GM19324 (cell line): ENCODE measurements around the gene TMC1.
"Not testable (repeated sequence)": the region's sequence is repeated elsewhere in the genome, so short reads cannot be mapped to it uniquely, and the experiment has no call there.

Experiments used
- ATAC-seq: cut with Tn5 transposase; IDR thresholded peaks from one replicate; pipeline ENCODE4 v1.9.1; 2021; ENCODE audit warnings: mild to moderate bottlenecking, moderate library complexity; ENCODE audit not compliant: unreplicated experiment, low FRiP score

The TMC1 gene

DNA sequence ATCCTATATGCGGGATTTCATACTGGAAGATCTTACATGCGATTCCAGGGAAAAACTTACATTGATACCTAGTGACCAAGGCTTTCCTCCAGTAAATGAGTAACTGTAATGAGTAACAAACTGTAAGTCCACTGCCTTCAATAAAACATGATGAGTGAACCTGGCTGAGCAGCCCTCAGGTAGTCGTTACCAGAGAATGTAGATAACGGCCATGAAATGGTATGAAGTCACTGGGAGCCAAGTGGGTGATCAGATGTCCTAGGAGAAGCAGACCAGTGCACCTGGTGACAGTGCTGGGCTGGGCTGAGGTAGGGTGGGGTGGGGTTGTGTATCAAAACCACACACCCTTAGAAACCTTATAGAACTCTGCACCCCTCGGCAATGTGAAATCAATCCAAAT is 227.9 kb downstream of the TMC1 start:
- no peak for ATAC-seq

GRCh38 chr9:72751541-72751940 is 230.1 kb downstream of the TMC1 start:
- ATAC-seq, result no peak

GRCh38 chr9:72753266-72753893 is 232.0 kb downstream of the TMC1 start:
- no peak for ATAC-seq

DNA sequence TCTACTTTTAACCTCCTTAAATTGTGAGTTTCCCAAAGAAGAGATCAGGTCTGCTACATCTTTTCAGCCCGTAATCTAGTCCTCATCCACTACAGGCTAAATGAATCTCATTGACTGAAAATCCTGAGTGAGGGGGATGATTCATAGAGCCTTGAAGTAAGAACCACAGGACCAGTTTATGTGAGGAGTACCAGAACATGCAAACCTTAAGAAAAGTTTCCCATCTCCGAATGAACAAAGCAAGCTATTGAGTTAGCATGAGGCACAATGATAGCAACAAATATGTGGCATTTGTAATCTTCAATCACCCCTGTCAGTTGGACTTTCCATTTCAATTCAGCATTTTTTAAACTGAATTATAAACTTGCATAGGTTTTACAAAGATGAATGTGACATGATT is 234.4 kb downstream of the TMC1 start:
- no peak for ATAC-seq

DNA sequence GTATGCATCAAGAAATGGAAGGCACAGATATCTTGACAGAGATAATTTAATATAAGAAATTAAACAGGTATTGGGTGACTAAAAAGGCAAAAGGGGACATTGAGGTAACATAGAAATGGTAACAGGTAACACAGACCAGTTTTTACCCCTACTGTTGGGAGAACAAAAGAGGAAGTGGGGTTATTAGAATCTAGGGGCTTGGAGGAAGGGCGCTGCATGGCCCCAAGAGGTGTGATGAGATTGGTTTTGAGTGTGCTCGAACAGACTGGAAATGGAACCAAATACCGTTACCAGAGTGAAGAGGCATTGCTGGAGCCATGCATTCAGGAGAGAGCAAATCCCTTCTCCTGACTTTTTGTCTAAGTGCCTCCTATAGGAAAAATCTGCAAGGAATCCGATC is 237.5 kb downstream of the TMC1 start:
- no peak for ATAC-seq

DNA sequence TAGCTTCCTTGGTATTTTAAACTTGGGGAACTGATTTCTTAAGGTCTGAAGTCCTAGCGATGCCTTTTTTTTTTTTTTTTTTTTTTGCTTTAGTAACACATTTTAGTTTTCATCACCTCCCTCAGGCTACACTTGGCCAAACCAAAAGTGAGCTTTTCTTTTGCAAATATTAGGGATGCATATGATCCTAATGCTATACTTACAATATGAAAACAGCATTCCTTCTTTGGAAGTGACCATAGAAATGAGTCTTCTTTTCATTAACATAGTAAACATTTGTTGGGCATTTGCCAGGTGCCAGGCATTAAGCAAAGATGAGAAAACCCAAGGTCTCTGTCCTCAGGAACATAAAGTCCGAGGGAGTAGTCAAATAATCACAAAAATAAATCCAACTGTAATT is 241.6 kb downstream of the TMC1 start:
- no peak for ATAC-seq

- no peak for ATAC-seq
Measured at GRCh38 chr9:72769546-72769945, 248.1 kb downstream of the TMC1 start.

DNA sequence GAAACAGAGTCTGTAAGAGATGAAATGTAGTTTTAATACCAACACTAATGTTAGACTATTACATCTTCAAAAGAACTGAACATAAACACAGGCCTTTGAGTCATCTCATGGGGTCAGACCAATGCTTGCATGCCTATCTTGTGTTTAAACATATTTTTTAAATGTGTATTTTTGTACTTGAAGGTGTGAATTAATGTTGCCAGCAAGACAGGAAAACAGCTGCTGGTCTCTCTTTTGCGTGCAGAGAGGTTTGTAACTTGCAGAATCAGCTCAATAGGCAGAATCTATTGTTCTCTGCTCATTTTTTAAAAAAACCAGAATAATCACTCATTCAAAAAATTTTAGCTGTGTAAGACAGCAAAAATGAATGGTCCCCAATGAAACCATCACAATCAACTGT is 251.3 kb downstream of the TMC1 start:
- no peak for ATAC-seq

DNA sequence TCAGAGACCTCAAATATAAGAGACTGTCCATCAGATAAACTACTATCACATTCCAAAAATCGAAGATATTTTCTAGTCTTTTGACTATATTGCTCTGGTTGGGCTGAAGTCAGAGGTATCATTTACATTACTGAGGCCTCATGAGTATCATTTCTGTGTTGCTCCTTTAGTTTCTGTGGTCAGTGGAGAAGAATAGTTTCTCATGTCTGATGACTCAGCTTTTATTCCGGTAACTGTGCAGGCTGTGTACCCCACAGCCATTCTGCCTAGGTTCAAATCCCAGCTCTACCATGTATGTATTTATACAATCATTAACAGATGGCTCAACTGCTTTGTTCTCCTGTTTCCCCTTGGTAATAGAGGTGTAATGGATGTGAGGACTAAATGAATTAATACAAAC is 252.2 kb downstream of the TMC1 start:
- no peak for ATAC-seq

GRCh38 chr9:72775570-72775969 is 254.2 kb downstream of the TMC1 start:
- ATAC-seq, result no peak

DNA sequence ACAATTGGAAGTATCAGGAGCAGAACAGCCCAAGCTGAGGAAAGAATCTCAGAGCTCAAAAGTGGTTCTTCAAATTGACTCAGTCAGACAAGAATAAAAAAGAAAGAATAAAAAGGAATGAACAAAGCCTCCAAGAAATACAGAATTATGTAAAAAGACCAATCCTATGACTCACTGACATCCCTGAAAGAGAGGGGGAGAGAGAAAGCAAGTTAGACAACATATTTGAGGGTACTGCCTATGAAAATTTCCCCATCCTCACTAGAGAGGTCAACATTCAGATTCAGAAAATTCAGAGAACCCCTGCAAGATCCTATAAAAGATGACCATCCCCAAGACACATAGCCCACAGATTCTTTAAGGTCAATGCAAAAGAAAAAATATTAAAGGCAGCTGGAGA is 258.2 kb downstream of the TMC1 start:
- ATAC-seq, result no peak

DNA sequence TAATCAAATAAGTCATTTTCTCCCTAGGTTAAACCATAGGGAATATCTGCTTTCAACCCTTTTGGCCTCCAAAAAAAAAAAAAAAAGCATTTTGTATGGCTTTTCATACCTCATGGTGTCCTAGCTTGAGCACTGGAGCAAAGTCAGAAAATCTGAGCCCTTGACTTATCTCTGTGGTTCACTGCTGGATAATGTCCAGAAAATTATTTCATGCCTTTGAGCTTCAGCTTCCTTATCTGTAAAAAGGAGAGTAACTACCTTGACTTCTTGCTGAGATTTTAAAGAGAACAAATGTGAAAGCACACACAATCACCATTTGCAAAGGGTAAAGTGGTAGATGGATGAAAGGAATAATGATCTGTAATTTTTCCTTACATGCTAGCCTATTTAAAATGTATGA is 265.5 kb downstream of the TMC1 start:
- ATAC-seq, result no peak

DNA sequence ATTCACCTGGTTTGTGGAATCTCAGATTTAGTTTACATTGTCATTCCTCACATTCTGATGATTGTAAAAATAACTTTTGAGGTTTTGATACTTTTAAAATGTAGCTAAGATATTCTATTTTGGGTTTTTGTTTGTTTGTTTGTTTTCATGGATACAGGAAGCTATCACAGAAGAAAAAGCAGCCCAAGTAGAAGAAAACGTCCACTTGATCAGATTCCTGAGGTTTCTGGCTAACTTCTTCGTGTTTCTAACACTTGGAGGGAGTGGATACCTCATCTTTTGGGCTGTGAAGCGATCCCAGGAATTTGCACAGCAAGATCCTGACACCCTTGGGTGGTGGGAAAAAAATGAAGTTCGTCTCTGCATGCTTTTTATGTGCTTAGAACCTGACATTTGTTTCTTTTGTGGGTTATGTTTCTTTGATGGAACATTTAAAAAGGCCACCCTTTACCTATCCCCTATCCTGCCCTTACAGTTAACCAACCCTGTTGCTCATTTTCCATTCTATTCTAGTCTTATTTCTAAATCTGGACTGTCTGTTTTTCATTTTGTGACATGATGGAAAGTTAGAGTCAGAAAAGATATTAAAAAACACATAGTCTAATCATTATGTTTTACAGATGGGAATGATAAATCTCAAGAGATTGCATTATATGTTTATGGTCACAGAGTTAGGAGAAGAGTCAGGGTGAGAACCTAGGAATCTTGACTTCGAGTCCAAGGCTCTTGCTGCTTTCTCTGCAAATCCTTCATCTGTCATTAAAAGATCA is 267.7 kb downstream of the TMC1 start:
- no peak for ATAC-seq

- ATAC-seq, result no peak
Measured at GRCh38 chr9:72789885-72790284, 268.5 kb downstream of the TMC1 start.

DNA sequence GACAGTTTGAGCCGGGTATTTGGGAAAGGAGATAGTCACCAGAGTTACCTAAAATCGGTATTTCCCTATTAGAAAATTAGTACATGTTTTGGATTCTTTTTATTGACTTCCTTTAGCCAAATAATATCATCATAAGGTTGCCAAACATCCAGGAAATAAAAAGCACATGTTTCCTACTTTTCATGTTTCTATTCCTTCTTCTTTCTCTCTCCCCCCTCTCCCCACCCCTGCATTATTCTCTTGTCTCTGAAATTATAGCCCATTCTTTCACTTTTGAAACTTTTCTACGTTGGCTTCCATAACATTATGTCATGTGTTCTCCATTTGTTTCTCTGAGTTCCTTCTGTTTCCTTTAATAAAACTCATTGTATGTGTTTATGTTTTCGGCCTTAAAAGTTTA is 269.6 kb downstream of the TMC1 start:
- no peak for ATAC-seq

GRCh38 chr9:72791436-72791835 is 270.0 kb downstream of the TMC1 start:
- no peak for ATAC-seq

DNA sequence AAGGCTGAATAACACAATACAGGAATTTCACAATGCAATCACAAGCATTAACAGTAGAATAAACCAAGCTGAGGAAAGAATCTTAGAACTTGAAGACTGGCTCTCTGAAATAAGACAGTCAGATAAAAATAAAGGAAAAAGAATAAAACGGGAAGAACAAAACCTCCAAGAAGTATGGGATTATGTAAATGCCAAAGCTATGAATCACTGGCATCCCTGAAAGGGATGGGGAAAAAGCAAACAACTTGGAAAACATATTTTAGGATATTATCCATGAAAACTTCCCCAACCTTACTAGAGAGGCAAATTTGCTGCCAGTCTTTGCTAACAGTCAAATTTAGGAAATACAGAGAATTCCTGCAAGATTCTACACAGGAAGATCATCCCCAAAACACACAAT is 273.5 kb downstream of the TMC1 start:
- no peak for ATAC-seq

- ATAC-seq, result no peak
Measured at GRCh38 chr9:72800328-72800994, 279.1 kb downstream of the TMC1 start.

DNA sequence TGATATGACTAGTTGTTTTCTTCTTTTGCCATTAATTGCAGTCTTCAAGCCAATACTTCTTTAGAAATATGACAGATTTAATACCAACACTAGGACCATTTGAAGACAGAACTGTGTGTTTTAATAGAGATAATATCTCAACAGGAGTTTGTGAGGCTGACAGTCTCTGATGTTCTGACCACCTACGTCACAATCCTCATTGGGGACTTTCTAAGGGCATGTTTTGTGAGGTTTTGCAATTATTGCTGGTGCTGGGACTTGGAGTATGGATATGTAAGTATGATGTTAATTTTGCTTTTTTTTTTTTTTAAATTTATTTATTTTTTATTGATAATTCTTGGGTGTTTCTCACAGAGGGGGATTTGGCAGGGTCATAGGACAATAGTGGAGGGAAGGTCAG is 283.8 kb downstream of the TMC1 start:
- ATAC-seq, result no peak

GRCh38 chr9:72806313-72806809 is 285.0 kb downstream of the TMC1 start:
- not testable (repeated sequence) for ATAC-seq

- ATAC-seq, result no peak
Measured at GRCh38 chr9:72807765-72808445, 286.5 kb downstream of the TMC1 start.
